HG02798 (cell line): Measurements from ENCODE around the gene TNFAIP3.
"Not testable (repeated sequence)": the region's sequence is repeated elsewhere in the genome, so short reads cannot be mapped to it uniquely, and the experiment has no call there.

Source experiments
- ATAC-seq: cut with Tn5 transposase; IDR thresholded peaks from one replicate; pipeline ENCODE4 v1.9.1; 2021; ENCODE audit warnings: mild to moderate bottlenecking; ENCODE audit not compliant: unreplicated experiment, poor library complexity

TNFAIP3 gene

GRCh38 chr6:137866914-137867684 is at the start of gene TNFAIP3:
TSS of gene TNFAIP3 (plus strand) at chr6:137867259. CDS start at chr6:137871228, 3,969 bp downstream.
- peak; percentile 84 for ATAC-seq

DNA sequence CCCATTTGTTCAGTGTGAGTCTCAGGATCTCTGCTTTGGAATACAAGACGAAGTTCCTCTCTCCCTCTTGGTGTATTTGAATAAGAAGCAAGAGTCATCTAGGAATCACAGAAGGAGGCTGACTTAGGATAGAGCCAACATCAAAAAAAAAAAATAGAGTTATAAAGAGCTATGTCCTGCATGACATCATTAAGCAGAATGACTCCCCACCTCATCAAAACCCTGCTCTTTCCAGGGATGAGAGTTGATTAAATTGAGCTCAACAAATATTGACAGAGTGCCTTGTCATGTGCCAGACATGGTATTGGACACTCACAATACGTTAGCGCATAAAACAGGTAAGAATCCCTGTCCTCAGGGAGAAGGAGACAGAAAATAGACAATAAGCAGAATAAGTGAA is 48.6 kb upstream of the TNFAIP3 start:
- no peak for ATAC-seq

GRCh38 chr6:137819740-137820139 is 47.3 kb upstream of the TNFAIP3 start:
- peak; percentile 47 for ATAC-seq

DNA sequence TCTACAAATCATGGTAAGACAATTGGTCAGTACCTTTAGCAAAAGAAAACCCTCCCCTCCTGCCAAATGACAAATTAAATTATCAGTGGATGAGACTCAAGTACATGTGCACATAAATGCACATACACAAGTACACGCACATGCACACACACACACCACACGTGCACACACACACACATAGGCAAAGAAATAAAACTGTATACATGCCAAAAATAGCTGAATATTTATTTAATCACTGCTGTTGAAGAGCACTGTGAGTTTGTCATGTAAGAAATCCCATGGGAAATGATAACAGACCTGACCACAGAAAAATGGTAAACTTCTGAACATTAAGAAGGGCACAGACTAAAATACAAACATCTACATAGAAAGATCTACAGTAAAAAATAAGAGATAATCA is 46.6 kb upstream of the TNFAIP3 start:
- ATAC-seq = no peak

GRCh38 chr6:137820952-137821351 is 46.1 kb upstream of the TNFAIP3 start:
- no peak for ATAC-seq

GRCh38 chr6:137821491-137821890 is 45.6 kb upstream of the TNFAIP3 start:
- ATAC-seq = no peak

DNA sequence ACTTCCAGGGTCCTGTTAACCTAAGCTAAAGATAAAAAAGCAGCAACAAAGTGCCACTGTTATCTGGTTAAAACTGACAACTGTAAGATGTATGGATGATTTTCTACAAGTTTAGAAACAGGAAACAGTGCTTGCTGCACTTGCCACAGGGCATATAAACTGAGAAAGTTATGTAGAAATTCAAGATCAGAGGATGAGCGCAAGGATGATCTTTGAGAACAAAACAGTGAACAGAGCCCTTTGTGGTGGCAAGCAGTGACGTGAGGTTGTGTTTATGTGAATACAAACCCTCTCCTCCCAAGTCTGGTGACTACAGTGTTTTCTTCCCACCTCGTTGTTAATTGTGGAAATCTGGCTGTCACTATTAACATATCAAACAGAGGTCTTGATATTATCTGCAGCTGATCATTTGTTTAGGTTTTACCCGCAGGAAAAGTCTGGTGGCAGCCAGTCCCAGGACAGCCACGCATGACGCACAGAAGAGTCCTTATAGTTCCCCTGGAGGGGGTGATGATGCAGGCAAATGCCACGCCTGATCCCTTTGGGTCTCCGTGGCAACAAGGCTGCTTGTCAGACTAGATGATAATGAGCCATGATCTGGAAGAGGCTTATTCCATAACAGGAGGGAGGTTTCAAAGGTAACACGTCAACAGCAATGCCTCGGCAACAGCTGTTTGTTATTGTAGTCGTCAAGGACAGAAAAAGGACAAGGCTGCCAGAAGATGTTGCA is 43.1 kb upstream of the TNFAIP3 start:
- ATAC-seq = no peak

DNA sequence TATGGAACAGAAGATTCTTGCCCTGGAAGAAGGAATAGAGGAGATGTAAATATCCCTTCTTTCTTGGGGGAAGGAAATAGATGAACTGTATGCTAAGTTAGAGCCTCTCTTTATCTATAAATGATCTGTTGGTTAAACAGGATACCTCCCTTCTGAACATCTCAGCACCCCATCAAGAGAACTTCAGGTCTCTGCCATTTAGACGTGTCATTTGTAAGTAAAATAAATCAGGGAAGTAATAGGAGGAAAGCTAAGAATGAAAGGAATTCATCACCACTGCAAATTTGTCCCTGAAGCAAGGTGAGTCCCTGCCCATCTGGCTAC is 42.5 kb upstream of the TNFAIP3 start:
- ATAC-seq = no peak

- ATAC-seq = no peak
Observed at GRCh38 chr6:137824896-137825295, 42.2 kb upstream of the TNFAIP3 start.

- ATAC-seq = no peak
Observed at GRCh38 chr6:137827411-137827940, 39.6 kb upstream of the TNFAIP3 start.

GRCh38 chr6:137827977-137828810 is 38.9 kb upstream of the TNFAIP3 start:
- peak; percentile 73 for ATAC-seq

- no peak for ATAC-seq
Observed at GRCh38 chr6:137829641-137830083, 37.4 kb upstream of the TNFAIP3 start.

DNA sequence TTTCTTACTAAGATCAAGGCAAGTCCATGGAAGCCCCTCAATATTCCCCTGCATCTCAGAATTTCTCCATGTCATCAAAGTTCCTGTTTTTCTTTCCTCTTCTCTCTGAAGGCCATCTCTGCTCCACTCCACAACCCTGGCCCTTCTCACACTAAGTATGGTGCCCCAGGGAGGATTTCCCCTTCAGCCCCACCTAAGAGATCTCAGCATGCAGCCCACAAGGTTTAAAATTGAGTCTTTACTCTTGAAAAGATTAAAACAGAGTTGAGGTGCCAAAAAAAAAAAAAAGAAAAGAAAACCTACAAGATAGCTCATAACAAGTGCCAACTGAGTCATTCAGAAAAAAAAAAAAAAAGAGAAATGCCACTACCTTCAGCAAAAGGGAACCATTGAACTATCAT is 36.5 kb upstream of the TNFAIP3 start:
- ATAC-seq = no peak

- no peak for ATAC-seq
Observed at GRCh38 chr6:137832110-137832509, 34.9 kb upstream of the TNFAIP3 start.

GRCh38 chr6:137834508-137834907 is 32.6 kb upstream of the TNFAIP3 start:
- no peak for ATAC-seq

GRCh38 chr6:137836788-137837187 is 30.3 kb upstream of the TNFAIP3 start:
- no peak for ATAC-seq

- not testable (repeated sequence) for ATAC-seq
Observed at GRCh38 chr6:137838090-137838489, 29.0 kb upstream of the TNFAIP3 start.

DNA sequence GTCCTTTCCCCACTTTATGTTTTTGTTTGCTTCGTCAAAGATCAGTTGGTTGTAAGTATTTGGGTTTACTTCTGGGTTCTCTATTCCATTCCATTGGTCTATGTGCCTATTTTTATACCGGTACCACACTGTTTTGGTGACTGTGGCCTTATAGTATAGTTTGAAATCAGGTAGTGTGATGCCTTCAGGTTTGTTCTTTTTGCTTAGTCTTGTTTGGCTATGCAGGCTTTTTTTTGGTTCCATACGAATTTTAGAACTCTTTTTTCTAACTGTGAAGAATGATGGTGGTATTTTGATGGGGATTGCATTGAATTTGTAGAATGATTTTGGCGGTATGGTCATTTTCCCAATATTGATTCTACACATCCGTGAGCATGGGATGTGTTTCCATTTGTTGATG is 28.5 kb upstream of the TNFAIP3 start:
- ATAC-seq = not testable (repeated sequence)

- no peak for ATAC-seq
Observed at GRCh38 chr6:137839076-137839475, 28.0 kb upstream of the TNFAIP3 start.

DNA sequence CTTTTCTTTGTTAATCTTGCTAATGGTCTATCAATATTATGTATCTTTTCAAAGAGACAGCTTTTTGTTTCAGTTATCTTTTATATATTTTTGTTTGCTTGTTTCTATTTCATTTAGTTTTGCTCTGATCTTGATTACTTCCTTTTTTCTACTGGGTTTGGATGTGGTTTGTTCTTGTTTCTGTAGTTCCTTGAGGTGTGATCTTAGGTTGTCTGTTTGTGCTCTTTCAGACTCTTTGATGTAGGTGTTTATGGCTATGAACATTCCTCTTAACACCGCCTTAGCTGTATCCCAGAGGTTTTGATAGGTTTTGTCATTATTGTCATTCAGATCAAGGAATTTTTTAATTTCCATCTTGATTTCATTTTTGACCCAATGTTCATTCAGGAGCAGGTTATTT is 26.8 kb upstream of the TNFAIP3 start:
- no peak for ATAC-seq

- ATAC-seq = no peak
Observed at GRCh38 chr6:137843211-137843610, 23.8 kb upstream of the TNFAIP3 start.
